Jurkat, Clone E6-1 (cell line): ENCODE results near the gene IFNL1.
"Not testable (repeated sequence)": the region's sequence is repeated elsewhere in the genome, so short reads cannot be mapped to it uniquely, and the experiment has no call there.

Source experiments
- DNase-seq: peaks from one replicate; pipeline ENCODE4 v3.0.0-alpha.2; 2011; ENCODE audit warnings: low read depth, low spot score
- H3K4me3 ChIP-seq: 2 replicates; pipeline ENCODE4 v1.5.1; 2011; ENCODE audit warnings: mild to moderate bottlenecking, low read length, control low read depth, moderate library complexity

The IFNL1 gene

DNA sequence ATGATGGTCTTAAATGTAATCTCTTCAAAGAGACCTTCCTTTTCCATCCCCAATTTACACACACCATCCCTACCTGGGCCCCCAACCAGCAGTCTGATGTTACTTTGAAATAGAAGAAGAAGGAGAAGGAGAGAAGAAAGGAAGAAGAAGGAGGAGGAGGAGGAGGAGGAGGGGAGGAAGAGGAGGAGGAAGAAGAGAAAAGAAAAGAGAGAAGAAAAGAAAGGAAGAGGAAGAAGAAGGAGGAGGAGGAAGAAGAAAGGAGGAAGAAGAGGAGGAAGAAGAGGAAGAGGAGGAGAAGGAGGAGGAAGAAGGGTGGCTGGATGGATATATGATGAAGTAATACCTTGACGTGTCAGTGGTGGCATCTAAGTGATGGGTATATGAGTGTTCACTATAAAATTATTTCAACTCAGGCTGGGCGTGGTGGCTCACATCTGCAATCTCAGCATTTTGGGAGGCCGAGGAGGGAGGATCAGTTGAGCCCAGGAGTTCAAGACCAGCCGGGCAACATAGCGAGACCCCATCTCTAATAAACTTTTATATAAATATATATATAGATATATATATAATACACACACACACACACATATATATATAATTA, 28.1 kb downstream of the IFNL1 start:
- no peak overlapping the region for H3K4me3 ChIP-seq
- no peak for DNase-seq

- no peak for DNase-seq
- H3K4me3 ChIP-seq: no peak overlapping the region
Measured at GRCh38 chr19:39325778-39326665, 29.8 kb downstream of the IFNL1 start.

DNA sequence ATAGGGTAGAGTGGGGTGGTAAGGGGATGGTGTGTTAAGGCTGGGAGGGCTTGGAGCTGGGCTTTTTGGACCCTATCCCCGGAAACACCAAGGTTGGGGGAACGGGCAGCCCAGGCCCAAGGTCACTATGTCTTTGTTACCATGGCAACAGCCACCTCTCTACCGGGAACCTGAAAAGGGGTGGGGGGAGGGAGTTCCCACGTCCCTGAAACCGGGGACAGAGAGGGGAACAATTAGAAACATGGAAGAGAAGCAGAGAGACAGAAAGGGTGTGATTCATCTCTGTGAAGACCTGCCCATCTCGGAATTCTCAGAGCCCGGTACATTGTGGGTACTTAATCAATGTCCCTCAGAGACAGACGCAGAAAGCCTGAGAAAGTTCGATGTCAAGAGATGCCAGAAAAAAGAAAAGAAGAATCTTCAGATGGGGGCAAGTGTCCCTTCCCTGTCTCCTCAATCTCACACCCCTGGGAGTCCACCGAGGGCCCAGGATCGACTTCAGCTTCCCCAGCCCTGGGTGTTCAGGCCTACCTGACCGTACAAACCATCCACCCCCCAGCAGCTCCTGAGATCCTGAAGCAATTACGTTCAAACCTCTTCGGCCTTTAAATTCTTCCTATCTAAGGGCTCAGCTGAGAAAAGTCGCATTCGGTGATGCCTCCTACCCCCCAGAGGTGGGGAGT, 31.3 kb downstream of the IFNL1 start:
- no peak for DNase-seq
- no peak overlapping the region for H3K4me3 ChIP-seq

DNA sequence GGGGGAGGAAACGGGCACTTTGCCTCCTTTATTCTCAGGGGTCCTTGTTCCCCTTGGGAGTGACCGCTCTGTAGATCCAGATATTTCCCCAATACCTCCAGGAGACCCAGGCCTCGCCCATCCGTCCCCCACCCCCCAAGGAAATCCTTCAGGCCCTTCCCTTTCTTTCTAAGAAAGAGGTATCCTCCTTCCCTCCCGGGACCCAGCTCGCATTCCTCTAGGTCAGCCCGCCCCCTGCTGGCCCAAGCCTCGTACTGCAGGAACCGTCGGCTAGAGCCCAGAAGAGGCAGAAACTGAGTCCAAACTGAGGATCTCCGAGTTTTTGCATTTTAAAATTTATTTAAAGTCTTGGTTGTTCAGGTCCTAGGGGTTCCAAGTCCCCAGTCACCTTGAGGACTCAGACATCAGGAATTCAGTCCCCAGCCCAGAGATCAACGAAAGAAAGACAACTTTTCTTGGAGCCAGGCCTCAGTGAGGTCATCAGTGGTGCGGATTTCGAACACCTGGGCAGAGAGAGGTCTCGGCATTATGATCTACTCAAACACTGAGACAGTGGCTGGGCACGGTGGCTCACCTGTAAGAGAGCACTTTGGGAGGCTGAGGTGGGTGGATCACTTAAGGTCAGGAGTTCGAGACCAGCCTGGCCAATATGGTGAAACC, 32.0 kb downstream of the IFNL1 start:
- no peak for DNase-seq

GRCh38 chr19:39329948-39330347, 33.7 kb downstream of the IFNL1 start:
- no peak overlapping the region for H3K4me3 ChIP-seq
- no peak for DNase-seq

More for the DNA sequence above, 32.0 kb downstream of the IFNL1 start:
- no peak overlapping the region for H3K4me3 ChIP-seq

- no peak for DNase-seq
- no peak overlapping the region for H3K4me3 ChIP-seq
Measured at GRCh38 chr19:39332293-39332692, 36.1 kb downstream of the IFNL1 start.

DNA sequence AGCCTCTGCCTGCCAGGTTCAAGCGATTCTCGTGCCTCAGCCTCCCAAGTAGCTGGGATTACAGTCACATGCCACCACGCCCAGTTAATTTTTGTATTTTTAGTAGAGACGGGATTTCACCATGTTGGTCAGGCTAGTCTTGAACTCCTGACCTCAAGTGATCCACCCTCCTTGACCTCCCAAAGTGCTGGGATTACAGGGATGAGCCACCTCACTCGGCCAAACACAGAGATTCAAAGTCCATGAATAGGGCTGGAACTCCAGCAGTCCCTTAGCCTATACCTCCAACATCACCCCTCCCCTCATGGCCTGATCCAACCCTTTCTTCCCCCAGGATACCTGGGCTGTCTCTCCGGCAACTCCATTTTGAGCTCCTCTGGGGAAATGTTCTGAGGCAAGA, 36.5 kb downstream of the IFNL1 start:
- H3K4me3 ChIP-seq, DNase-seq: not testable (repeated sequence)

DNA sequence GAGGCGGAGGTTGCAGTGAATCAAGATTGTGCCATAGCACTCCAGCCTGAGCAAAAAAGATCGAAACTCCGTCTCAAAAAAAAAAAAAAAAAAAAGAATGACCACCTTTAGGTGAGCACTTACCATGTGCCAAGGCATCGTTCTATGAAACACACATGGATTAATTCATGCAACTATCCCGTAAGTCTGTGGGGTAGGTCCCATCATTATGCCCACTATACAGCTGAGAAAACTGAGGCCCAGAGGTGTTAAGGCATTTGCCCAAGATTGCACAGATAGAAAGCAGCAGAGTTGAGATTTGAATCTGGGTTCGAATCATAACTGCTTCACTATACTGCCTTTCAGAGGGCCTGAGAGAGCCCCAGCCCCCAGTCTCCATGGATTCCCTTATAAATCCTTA, 37.3 kb downstream of the IFNL1 start:
- no peak for DNase-seq

GRCh38 chr19:39334444-39334976, 38.3 kb downstream of the IFNL1 start:
- peak overlapping the region; percentile 94 for H3K4me3 ChIP-seq
- no peak for DNase-seq

More for the DNA sequence above, 37.3 kb downstream of the IFNL1 start:
- H3K4me3 ChIP-seq: no peak overlapping the region

DNA sequence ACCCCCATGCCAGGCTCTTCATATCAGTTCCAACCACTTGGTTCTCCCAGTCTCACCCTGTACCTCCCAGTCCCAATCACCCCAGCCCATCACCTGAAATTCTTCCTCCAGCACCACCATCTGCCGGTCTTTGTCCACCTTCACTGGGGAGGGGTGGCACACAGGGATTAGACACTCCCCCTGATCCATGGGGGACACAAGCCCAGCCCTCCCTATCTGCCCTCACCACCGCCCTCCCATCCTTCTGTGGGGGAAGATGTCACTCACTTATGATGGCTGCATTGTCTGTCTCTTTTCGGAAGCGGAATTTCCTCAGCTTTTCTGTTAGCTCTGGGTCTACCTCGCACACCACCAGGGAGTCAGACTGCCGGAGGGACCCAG, 39.0 kb downstream of the IFNL1 start:
- DNase-seq: no peak
- H3K4me3 ChIP-seq: peak overlapping the region; percentile 94

GRCh38 chr19:39336483-39336882, 40.3 kb downstream of the IFNL1 start:
- H3K4me3 ChIP-seq: no peak overlapping the region
- DNase-seq: no peak

GRCh38 chr19:39339674-39340073, 43.5 kb downstream of the IFNL1 start:
- no peak overlapping the region for H3K4me3 ChIP-seq
- no peak for DNase-seq

DNA sequence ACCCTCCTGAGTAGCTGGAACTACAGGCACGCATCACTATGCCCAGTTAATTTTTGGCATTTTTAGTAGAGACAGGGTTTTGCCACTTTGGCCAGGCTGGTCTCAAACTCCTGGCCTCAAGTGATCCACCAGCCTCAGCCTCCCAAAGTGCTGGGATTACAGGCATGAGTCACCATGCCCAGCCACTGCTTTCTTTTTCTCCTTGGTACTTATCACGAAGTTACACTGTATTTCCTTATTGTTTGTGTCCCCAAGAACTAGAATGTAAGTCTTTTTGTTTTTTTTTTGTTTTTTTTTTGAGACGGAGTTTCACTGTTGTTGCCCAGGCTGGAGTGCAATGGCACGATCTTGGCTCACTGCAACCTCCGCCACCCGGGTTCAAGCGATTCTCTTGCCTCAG, 43.9 kb downstream of the IFNL1 start:
- not testable (repeated sequence) for H3K4me3 ChIP-seq, DNase-seq

DNA sequence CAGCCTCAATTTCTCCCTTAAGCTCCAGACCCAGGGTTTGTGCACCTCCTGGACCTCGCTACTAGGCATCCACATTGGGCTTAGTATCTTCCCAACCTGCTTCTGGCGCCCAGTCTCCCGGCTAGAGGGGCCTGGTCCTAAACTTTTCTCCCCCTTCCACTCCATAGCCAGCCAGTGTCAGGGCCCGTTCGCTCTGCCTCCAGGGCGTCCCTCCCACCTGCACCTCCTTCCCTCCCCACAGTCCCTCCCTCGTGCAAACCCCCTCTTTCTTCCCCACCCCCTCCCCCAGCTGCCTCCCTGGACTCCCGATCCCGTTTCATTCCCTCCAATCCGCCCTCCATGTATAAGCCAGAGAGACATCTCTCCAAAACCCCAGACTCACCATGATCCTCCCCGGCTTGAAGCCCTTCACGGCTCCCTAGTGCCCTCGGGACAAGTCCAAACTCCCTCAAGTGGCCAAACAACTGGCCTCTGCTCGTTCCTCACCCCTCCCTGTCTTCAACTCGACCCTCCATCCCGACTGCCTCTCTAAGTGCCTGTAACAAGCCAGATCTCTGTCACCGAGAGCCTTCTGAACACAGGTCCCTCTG, 45.0 kb downstream of the IFNL1 start:
- no peak for DNase-seq
- H3K4me3 ChIP-seq: peak overlapping the region; percentile 96

DNA sequence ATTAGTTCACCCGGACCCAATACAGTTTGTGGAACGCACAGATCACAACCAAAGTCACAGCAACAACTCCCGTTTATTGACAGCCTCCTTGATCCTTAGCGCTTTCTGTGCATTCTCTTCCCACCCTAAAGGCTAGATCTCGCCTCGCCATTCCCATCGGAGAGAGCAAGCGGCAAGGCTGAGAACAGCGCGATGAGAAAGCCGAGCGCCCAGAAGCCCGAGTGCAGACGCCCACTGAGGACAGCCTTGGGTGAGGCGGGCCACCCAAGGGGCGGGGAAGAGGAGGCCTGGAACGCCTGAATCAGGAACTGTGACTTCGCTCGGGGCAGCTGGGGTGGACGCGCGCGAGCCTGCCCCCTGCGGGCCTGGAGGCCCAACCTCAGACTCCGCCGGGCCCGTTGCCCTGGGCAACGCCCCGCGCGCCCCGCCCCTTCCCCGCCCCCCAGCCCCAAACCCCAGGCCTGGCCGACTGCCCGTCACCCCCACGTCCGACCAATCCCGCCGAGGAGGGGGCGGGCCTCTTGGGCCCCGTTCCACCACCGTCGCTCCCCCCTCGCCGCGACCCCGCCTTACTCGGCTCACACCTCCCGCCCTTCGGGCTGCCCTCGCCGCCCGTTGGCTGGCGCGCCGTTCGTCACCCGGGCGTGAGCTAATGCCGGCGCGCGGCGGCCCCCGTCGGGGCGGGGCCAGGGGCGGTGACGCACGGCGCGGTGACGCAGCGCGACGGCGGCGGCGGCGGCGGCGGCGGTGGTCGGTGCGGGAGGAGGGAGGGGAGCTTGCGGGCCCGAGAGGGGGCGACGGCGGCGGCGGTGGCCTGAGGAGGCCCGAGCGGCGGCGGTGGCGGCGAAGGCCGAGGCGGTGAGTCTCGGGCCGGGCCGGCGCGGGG, 45.8 kb downstream of the IFNL1 start, which contains the start of gene SAMD4B:
SAMD4B (plus strand) TSS at position 703 of the 886 bp plus-strand sequence. CDS start 14,473 bp downstream, outside the sequence.
- DNase-seq: peak; percentile 97
- peak within 1 kb of the TSS; percentile 96 for H3K4me3 ChIP-seq

- peak overlapping the region; percentile 73 for H3K4me3 ChIP-seq
- DNase-seq: no peak
Measured at GRCh38 chr19:39342647-39343305, 46.6 kb downstream of the IFNL1 start.

- DNase-seq: no peak
- no peak overlapping the region for H3K4me3 ChIP-seq
Measured at GRCh38 chr19:39345956-39346355, 49.7 kb downstream of the IFNL1 start.
